WTC11 (cell line): ENCODE measurements around the gene CAPN12. TPM values are rescaled to one million over a fixed set of nuclear protein-coding genes. Genes with fewer than 3 reads are reported as not detected.

Source experiments
- ATAC-seq: fragments of 200-7000 bp; cut with Tn5 transposase; 2 replicates; pipeline ENCODE4 v1.10.0; 2021; ENCODE audit warnings: mild to moderate bottlenecking, moderate library complexity
- CTCF ChIA-PET: fragments of 300-600 bp; sonication (Branson Sonifier 250); formaldehyde crosslinking; loops from one replicate; lab custom pipeline; 2021; ENCODE audit warnings: antibody characterized with exemption; lab: Charles Lee
- POLR2A ChIA-PET: fragments of 350-600 bp; sonication (Branson Sonifier 250); formaldehyde crosslinking; loops from one replicate; lab custom pipeline; 2021; ENCODE audit warnings: antibody characterized with exemption; lab: Charles Lee
- DNase-seq: peaks from one replicate; pipeline ENCODE4 v3.0.0; 2021; ENCODE audit warnings: low spot score
- H3K27ac Mint-ChIP-seq: 2 replicates; pipeline ENCODE4 v1.8.0; 2021; ENCODE audit warnings: mixed read lengths
- H3K27me3 Mint-ChIP-seq: 2 replicates; pipeline ENCODE4 v1.8.0; 2021; ENCODE audit warnings: low read depth, mild to moderate bottlenecking, moderate library complexity, mixed read lengths
- H3K36me3 Mint-ChIP-seq: 2 replicates; pipeline ENCODE4 v1.8.0; 2021; ENCODE audit warnings: mixed read lengths
- H3K4me1 Mint-ChIP-seq: 2 replicates; pipeline ENCODE4 v1.8.0; 2022; ENCODE audit warnings: mixed read lengths
- H3K4me3 Mint-ChIP-seq: 2 replicates; pipeline ENCODE4 v1.8.0; 2021; ENCODE audit warnings: mild to moderate bottlenecking, moderate library complexity, mixed read lengths
- H3K9me3 Mint-ChIP-seq: 2 replicates; pipeline ENCODE4 v1.8.0; 2021; ENCODE audit warnings: mixed read lengths
- ATF1 ChIP-seq: sonication (generic); formaldehyde crosslinking; IDR thresholded peaks from 2 replicates; pipeline ENCODE4 v1.8.1; 2023; ENCODE audit warnings: mild to moderate bottlenecking, moderate library complexity, missing genetic modification reagents
- E2F5 ChIP-seq: sonication (generic); formaldehyde crosslinking; IDR thresholded peaks from 2 replicates; pipeline ENCODE4 v1.8.1; 2022; ENCODE audit warnings: mild to moderate bottlenecking, moderate library complexity, missing genetic modification reagents
- ETV6 ChIP-seq: sonication (generic); formaldehyde crosslinking; IDR thresholded peaks from 2 replicates; pipeline ENCODE4 v1.8.1; 2022; ENCODE audit warnings: mild to moderate bottlenecking, missing genetic modification reagents
- HMGA2 ChIP-seq: fragments of 250-450 bp; sonication (Bioruptor Pico); IDR thresholded peaks from 2 replicates; pipeline ENCODE4 v1.4.0; 2021; ENCODE audit warnings: mild to moderate bottlenecking, moderate library complexity
- JAZF1 ChIP-seq: fragments of 250-450 bp; sonication (Bioruptor Pico); IDR thresholded peaks from 2 replicates; pipeline ENCODE4 v1.9.0; 2021; ENCODE audit warnings: moderate library complexity, mild to moderate bottlenecking, inconsistent platforms
- JUN ChIP-seq: sonication (generic); formaldehyde crosslinking; IDR thresholded peaks from 2 replicates; pipeline ENCODE4 v1.8.0; 2023; ENCODE audit warnings: mild to moderate bottlenecking, missing genetic modification reagents
- USF1 ChIP-seq: sonication (generic); formaldehyde crosslinking; IDR thresholded peaks from 2 replicates; pipeline ENCODE4 v1.8.0; 2022; ENCODE audit warnings: mild to moderate bottlenecking, missing genetic modification reagents
- ZNF317 ChIP-seq: sonication (generic); formaldehyde crosslinking; IDR thresholded peaks from 2 replicates; pipeline ENCODE4 v1.8.1; 2023; ENCODE audit warnings: low read depth, mild to moderate bottlenecking, moderate library complexity, missing genetic modification reagents, borderline replicate concordance
- ZNF396 ChIP-seq: fragments of 250-450 bp; sonication (Bioruptor Pico); IDR thresholded peaks from 2 replicates; pipeline ENCODE4 v1.8.0; 2021; ENCODE audit warnings: mild to moderate bottlenecking, moderate library complexity, borderline replicate concordance
- total RNA-seq: library from RNA; stranded (reverse); gene quantifications from 3 replicates; pipeline ENCODE4 v1.2.3, GENCODE V29; 2021
- TF ChIP-seq, protein P1 (sequence below): sonication (generic); formaldehyde crosslinking; IDR thresholded peaks from 2 replicates; pipeline ENCODE4 v1.8.0; 2023; ENCODE audit warnings: missing genetic modification reagents, mild to moderate bottlenecking, borderline replicate concordance
- TF ChIP-seq, protein P2 (sequence below): sonication (generic); formaldehyde crosslinking; IDR thresholded peaks from 2 replicates; pipeline ENCODE4 v1.8.0; 2022; ENCODE audit warnings: mild to moderate bottlenecking, missing genetic modification reagents

The CAPN12 gene
- total RNA-seq, 1 experiment from 2014 or later: 9.6 TPM

- TF ChIP-seq E2F5 (CRISPR knock-in tag) (peak; percentile 72; the same call in 1 of the 2 replicates), ZNF317 (CRISPR knock-in tag) (0 out of 2 replicates have a peak, but pooled peaks have one; percentile 14), ATF1 (CRISPR knock-in tag) (peak; percentile 74; the same call in 1 of the 2 replicates)
- TF ChIP-seq, protein P1, sequence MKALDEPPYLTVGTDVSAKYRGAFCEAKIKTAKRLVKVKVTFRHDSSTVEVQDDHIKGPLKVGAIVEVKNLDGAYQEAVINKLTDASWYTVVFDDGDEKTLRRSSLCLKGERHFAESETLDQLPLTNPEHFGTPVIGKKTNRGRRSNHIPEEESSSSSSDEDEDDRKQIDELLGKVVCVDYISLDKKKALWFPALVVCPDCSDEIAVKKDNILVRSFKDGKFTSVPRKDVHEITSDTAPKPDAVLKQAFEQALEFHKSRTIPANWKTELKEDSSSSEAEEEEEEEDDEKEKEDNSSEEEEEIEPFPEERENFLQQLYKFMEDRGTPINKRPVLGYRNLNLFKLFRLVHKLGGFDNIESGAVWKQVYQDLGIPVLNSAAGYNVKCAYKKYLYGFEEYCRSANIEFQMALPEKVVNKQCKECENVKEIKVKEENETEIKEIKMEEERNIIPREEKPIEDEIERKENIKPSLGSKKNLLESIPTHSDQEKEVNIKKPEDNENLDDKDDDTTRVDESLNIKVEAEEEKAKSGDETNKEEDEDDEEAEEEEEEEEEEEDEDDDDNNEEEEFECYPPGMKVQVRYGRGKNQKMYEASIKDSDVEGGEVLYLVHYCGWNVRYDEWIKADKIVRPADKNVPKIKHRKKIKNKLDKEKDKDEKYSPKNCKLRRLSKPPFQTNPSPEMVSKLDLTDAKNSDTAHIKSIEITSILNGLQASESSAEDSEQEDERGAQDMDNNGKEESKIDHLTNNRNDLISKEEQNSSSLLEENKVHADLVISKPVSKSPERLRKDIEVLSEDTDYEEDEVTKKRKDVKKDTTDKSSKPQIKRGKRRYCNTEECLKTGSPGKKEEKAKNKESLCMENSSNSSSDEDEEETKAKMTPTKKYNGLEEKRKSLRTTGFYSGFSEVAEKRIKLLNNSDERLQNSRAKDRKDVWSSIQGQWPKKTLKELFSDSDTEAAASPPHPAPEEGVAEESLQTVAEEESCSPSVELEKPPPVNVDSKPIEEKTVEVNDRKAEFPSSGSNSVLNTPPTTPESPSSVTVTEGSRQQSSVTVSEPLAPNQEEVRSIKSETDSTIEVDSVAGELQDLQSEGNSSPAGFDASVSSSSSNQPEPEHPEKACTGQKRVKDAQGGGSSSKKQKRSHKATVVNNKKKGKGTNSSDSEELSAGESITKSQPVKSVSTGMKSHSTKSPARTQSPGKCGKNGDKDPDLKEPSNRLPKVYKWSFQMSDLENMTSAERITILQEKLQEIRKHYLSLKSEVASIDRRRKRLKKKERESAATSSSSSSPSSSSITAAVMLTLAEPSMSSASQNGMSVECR (CRISPR knock-in tag): peak; percentile 84; the same call in 1 of the 2 replicates
- TF ChIP-seq, protein P2, sequence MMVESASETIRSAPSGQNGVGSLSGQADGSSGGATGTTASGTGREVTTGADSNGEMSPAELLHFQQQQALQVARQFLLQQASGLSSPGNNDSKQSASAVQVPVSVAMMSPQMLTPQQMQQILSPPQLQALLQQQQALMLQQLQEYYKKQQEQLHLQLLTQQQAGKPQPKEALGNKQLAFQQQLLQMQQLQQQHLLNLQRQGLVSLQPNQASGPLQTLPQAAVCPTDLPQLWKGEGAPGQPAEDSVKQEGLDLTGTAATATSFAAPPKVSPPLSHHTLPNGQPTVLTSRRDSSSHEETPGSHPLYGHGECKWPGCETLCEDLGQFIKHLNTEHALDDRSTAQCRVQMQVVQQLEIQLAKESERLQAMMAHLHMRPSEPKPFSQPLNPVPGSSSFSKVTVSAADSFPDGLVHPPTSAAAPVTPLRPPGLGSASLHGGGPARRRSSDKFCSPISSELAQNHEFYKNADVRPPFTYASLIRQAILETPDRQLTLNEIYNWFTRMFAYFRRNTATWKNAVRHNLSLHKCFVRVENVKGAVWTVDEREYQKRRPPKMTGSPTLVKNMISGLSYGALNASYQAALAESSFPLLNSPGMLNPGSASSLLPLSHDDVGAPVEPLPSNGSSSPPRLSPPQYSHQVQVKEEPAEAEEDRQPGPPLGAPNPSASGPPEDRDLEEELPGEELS: peak; percentile 93
Measured at GRCh38 chr19:38769635-38770211, 25.4 kb upstream of the CAPN12 start (continued).

GRCh38 chr19:38766276-38767047 lies 22.2 kb upstream of the CAPN12 start:
- Mint-ChIP-seq H3K4me3 (no peak overlapping the region), H3K36me3 (no peaks in the 10 kb centered on the region), H3K27ac (no peak overlapping the region)
- ChIA-PET CTCF (no interaction called here), POLR2A (no interaction called here)
- no peak for TF ChIP-seq E2F5 (CRISPR knock-in tag)
- TF ChIP-seq ZNF396 (CRISPR knock-in tag): no peak
- no peak for TF ChIP-seq JAZF1 (CRISPR knock-in tag)
- TF ChIP-seq USF1: no peak
- peak; percentile 32; the same call in 1 of the 2 replicates for TF ChIP-seq HMGA2 (CRISPR knock-in tag)
- TF ChIP-seq ETV6 (CRISPR knock-in tag): no peak
- TF ChIP-seq, all 79 proteins: peak for 1
- Mint-ChIP-seq H3K27me3 (peaks cover 12% of the 10 kb centered on the region), H3K4me1 (peaks cover 4% of the 10 kb centered on the region), H3K9me3 (peaks cover 3% of the 10 kb centered on the region; the same call in 1 of the 2 replicates)
- no peak for DNase-seq
- no peak for ATAC-seq

DNA sequence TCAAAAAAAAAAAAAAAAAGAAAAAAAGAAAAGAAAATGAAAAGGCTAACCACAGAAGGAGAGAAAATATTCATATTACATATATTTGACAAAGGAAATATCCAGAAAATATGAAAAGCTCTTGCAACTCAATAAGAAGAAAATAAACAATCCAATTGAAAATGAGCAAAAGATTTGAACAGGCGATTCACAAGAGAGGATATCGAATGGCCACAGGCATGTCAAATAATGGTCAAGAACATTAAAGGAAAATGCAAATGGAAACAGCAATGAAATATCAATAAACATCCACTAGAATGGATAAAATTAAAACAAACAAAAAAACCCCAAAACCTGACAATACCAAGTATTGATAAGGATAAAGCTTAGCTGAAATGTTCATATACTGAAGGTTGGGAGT lies 20.9 kb upstream of the CAPN12 start:
- Mint-ChIP-seq H3K4me3 (no peak overlapping the region), H3K9me3 (peaks cover 3% of the 10 kb centered on the region; the same call in 1 of the 2 replicates), H3K36me3 (no peaks in the 10 kb centered on the region), H3K27ac (no peak overlapping the region), H3K27me3 (peaks cover 12% of the 10 kb centered on the region), H3K4me1 (peaks cover 4% of the 10 kb centered on the region)
- DNase-seq (no peak), ATAC-seq (no peak)
- ChIA-PET POLR2A (no interaction called here), CTCF (no interaction called here)
- no peak for TF ChIP-seq JUN
